Osteocyte (in vitro differentiated cells): ENCODE data around the gene BRD8. TPM values are rescaled to one million over a fixed set of nuclear protein-coding genes. Genes with fewer than 3 reads are reported as not detected.

Source experiments
- DNase-seq: peaks from one replicate; pipeline ENCODE4 v3.0.0; 2021; ENCODE audit warnings: mixed read lengths; ENCODE audit not compliant: unreplicated experiment; ENCODE audit errors: extremely low spot score
- H3K27ac Mint-ChIP-seq: one replicate; pipeline ENCODE4 v1.8.0; 2021; ENCODE audit warnings: mild to moderate bottlenecking, mixed read lengths; ENCODE audit not compliant: unreplicated experiment
- H3K27me3 Mint-ChIP-seq: one replicate; pipeline ENCODE4 v1.8.0; 2021; ENCODE audit warnings: mixed read lengths; ENCODE audit not compliant: unreplicated experiment
- H3K36me3 Mint-ChIP-seq: one replicate; pipeline ENCODE4 v1.8.0; 2021; ENCODE audit warnings: mixed read lengths; ENCODE audit not compliant: unreplicated experiment
- H3K4me1 Mint-ChIP-seq: one replicate; pipeline ENCODE4 v1.8.0; 2021; ENCODE audit warnings: mixed read lengths; ENCODE audit not compliant: unreplicated experiment
- H3K4me3 Mint-ChIP-seq: one replicate; pipeline ENCODE4 v1.8.0; 2021; ENCODE audit warnings: mild to moderate bottlenecking, moderate library complexity, mixed read lengths; ENCODE audit not compliant: unreplicated experiment
- H3K9me3 Mint-ChIP-seq: one replicate; pipeline ENCODE4 v1.8.0; 2021; ENCODE audit warnings: mixed read lengths; ENCODE audit not compliant: unreplicated experiment
- CTCF ChIP-seq: fragments of 200-600 bp; sonication (generic); IDR thresholded peaks from 2 replicates; pipeline ENCODE4 v1.5.0; 2021; ENCODE audit warnings: antibody characterized with exemption, mild to moderate bottlenecking, moderate library complexity
- total RNA-seq: library from RNA; stranded (reverse); gene quantifications from 2 replicates; pipeline ENCODE4 v1.2.1, GENCODE V29; 2021

Gene BRD8
- total RNA-seq, 1 donor from 2014 or later: 68.3 TPM

DNA sequence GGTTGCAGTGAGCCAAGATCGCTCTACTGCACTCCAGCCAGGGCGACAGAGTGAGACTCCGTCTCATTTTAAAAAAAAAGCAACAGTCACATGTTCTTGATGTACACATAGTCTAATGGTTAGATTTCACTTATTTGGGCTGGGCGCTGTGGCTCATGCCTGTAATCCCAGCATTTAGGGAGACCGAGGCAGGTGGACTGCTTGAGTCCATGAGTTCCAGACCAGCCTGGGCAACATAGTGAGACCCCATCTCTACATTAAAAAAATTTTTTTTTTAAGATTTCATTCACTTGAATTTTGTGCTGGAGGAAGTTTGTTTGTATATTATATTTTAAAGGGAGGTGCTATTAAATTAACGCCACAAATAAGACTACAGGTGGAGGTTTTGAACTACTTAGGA is 72.7 kb downstream of the BRD8 start:
- no peaks in the 10 kb centered on the region for H3K9me3 Mint-ChIP-seq
- H3K4me1 Mint-ChIP-seq: peaks cover 2% of the 10 kb centered on the region
- DNase-seq: no peak
- H3K27me3 Mint-ChIP-seq: peaks cover 38% of the 10 kb centered on the region
- H3K36me3 Mint-ChIP-seq: no peaks in the 10 kb centered on the region
- no peak overlapping the region for H3K27ac Mint-ChIP-seq
- H3K4me3 Mint-ChIP-seq: no peak overlapping the region
- TF ChIP-seq CTCF: no peak

DNA sequence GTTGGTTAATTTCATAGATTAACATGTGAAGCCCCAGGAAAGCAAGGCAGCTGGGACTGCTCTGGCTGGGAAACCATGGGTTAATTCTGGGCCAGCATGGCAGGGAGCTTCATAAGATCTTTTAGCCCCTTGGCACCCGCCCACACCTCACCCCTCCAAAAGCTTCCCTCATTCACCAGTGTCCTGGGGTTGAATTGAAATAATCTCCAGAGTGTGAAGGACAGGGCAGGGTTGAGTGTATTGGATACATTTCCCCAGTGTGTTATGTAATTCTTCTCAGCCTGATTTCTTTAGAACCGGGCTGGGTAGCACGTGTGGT is 75.2 kb downstream of the BRD8 start:
- H3K4me1 Mint-ChIP-seq: no peaks in the 10 kb centered on the region
- no peak overlapping the region for H3K4me3 Mint-ChIP-seq
- no peaks in the 10 kb centered on the region for H3K9me3 Mint-ChIP-seq
- no peaks in the 10 kb centered on the region for H3K36me3 Mint-ChIP-seq
- H3K27ac Mint-ChIP-seq: no peak overlapping the region
- no peak for TF ChIP-seq CTCF
- peaks cover 42% of the 10 kb centered on the region for H3K27me3 Mint-ChIP-seq
- no peak for DNase-seq

GRCh38 chr5:138102454-138103318 is 75.7 kb downstream of the BRD8 start:
- H3K27ac Mint-ChIP-seq: no peak overlapping the region
- no peak for TF ChIP-seq CTCF
- no peak overlapping the region for H3K4me3 Mint-ChIP-seq
- H3K27me3 Mint-ChIP-seq: peaks cover 42% of the 10 kb centered on the region
- H3K36me3 Mint-ChIP-seq: no peaks in the 10 kb centered on the region
- no peaks in the 10 kb centered on the region for H3K9me3 Mint-ChIP-seq
- H3K4me1 Mint-ChIP-seq: no peaks in the 10 kb centered on the region
- DNase-seq: no peak

GRCh38 chr5:138096997-138097828 is 81.2 kb downstream of the BRD8 start:
- Mint-ChIP-seq H3K9me3 (no peaks in the 10 kb centered on the region), H3K27me3 (peaks cover 61% of the 10 kb centered on the region), H3K36me3 (no peaks in the 10 kb centered on the region), H3K4me1 (no peaks in the 10 kb centered on the region), H3K4me3 (no peak overlapping the region), H3K27ac (no peak overlapping the region)
- no peak for TF ChIP-seq CTCF
- DNase-seq: no peak

- H3K27ac Mint-ChIP-seq: no peak overlapping the region
- DNase-seq: no peak
- H3K27me3 Mint-ChIP-seq: peaks cover 60% of the 10 kb centered on the region
- H3K9me3 Mint-ChIP-seq: no peaks in the 10 kb centered on the region
- no peak overlapping the region for H3K4me3 Mint-ChIP-seq
- no peak for TF ChIP-seq CTCF
- no peaks in the 10 kb centered on the region for H3K36me3 Mint-ChIP-seq
- no peaks in the 10 kb centered on the region for H3K4me1 Mint-ChIP-seq
Observed at GRCh38 chr5:138096363-138096762, 82.1 kb downstream of the BRD8 start.
